CD4-positive, alpha-beta T cell treated with Interleukin-10 for 1 hour (primary cell): ENCODE results near the gene FARS2.
A peak's percentile ranks its signal among the peaks of the same experiment; 100 is the strongest.

ENCODE experiments used
- DNase-seq: peaks from one replicate; pipeline ENCODE4 v3.0.0-alpha.2; 2020

Gene FARS2

DNA sequence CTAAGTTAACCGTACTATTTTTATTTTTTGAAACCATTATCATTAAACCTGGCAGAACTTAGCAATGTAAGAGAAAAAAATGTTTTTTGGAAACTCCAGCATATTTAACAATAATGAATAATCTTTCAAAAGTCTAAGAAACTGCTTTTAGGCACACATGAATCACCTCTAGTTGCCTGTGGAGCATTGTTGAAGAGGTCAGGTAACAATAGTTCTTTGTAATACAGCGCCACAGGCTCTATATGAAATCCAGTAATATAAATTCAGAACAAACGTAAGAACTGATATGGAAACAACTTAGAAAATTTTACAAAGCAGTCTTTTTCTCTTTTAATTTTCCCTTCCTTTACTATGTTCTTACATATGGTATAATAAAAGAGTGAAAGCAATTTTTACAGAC is 10.9 kb upstream of the FARS2 start:
- DNase-seq = no peak

DNA sequence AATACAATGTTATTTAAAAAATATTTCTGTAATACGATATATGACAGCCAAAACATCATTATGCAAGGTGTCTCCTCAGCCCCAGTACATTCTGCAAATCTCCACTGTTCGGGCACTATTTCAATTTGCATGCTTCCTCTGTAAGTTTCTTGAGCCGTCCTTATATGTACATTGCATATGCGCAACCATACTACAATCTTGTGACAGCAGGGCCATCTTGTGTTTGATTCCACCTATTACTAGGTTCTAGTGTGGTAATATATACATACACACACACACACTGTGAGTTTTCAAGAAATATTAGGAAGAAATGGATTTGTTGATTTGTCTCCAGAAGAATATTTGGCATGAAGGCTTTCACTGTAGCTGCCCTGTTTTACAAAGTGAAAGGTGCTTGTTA is 10.4 kb upstream of the FARS2 start:
- no peak for DNase-seq

DNA sequence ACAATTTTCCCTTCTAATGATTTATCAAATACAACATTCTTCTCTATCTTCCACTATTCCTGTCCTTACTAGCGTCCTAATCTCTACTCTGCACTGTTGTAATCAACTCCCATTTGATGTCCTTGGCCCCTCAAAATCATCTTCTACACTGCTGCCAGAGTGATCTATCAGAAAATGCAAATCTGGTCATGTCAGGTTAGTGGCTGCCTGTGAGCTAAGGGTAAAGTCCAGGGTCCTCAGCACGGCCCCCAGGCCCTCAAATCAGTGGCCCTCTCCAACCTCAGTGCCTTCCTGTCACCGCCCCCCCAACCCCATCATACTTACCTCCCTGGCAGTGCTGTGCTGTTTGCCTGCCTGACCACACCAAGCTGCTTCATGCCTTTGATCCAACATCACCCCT is 4.4 kb upstream of the FARS2 start:
- DNase-seq = no peak

DNA sequence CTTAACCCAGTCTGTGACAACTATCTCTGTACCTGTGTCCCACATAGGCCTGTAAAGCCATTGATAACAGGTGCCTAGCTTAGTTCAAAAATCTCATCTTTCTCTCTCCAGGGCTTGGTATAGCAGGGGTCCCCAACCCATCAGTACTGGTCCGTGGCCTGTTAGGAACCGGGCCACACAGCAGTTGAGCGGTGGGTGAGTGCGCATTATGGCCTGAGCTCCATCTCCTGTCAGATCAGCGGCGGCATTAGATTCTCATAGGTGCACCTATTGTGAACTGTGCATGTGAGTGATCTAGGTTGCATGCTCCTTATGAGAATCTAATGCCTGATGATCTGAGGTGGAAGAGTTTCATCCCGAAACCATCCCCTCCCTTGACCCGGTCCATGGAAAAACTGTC is 3.9 kb upstream of the FARS2 start:
- DNase-seq = no peak

DNA sequence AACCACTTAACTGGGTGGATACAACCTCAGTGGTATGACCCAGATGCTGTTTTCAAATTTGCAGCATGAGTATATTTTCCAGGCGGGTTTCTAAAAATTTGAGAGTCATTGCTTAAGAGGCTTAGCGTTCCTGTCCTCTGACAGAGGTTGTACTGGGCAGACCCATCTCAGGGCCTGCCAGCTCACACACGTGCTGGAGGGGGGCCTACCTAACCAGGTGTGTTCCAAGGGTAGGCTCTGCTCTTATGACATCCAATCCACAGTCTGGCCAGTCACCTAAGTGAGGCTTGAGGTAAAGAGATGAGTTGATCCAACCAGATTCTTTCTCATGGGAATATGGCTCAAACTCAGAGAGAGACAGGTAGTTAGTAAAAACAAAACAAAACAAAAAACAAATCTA is 1.9 kb upstream of the FARS2 start:
- DNase-seq = no peak

- peak; percentile 76 for DNase-seq
These were observed 1.1 kb upstream of the FARS2 start for GRCh38 chr6:5260111-5260620.

DNA sequence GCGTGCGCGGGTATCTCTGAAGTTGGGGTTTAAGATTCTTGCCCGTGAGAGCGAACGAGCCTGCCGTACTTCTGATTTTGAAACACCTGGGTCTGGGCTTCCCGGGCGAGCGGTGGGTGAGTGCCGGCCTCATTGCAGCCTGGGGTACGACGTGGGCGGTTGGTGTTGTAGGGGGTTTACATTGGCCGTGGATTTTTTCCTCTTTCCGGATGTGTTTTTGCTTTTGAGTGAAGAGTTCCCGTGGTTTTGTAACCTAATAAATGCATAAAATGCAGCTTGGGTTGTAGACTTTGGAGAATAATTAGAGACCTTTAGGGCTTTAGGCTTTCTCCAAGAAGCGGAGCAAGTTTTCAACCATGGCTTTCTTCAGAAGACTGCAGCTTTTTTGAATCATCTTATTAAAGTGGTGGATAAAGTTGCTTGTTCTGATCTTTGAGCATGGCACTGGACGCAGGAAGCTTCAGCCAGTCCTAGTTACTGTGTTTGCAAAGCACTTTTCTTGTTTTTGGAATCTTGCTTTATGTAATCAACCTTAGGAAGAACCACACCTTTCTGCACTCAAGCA is 314 bp downstream of the FARS2 start:
- DNase-seq = no peak

- no peak for DNase-seq
These were observed 5.1 kb downstream of the FARS2 start for GRCh38 chr6:5266423-5266822.

DNA sequence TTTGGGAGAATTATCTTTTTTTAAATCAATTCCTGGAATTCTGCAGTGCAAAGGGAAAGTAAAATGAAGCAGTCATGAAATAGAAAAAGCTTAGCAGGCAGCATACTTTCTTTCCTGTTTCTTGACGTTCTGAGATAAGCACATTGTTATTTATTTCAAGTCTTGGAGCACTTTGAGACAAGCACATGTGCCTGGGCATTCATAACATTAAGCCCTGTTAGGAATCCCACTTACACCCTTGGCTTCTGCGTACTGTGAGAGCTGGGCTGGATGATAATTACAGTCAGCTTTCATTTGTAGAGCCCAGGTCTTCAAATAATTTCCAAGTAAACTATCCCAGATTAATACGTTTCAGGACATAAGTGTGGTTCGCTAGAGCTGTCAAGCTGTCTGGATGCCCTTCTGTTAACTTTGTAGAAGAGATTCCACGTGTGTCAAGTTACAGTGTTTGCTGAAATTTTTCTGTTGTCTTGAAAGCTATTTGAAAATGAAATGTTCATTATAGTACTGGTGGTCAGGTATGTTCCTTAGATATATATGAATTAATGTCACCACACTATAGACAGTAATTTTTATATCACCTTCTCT is 8.9 kb downstream of the FARS2 start:
- no peak for DNase-seq

DNA sequence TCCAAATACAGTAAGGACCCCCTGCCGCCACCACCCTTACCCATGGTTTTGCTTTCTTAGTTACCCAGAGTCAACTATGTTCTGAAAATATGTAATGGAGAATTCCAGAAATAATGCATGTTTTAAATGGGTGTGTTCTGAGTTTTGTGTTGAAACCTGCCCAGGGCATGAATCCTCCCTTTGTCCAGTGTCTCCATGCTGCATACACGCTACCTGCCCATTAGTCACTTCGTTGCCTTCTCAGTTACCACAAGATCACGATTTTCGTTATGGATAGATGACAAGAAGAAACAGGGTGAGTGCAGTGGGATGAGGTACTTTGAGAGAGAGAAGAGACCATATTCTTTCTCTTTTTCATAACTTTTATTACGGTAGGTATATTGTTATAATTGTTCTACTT is 10.6 kb downstream of the FARS2 start:
- no peak for DNase-seq

GRCh38 chr6:5274231-5274630 is 12.9 kb downstream of the FARS2 start:
- no peak for DNase-seq

GRCh38 chr6:5275497-5275896 is 14.2 kb downstream of the FARS2 start:
- DNase-seq = no peak

GRCh38 chr6:5276581-5276980 is 15.3 kb downstream of the FARS2 start:
- no peak for DNase-seq

DNA sequence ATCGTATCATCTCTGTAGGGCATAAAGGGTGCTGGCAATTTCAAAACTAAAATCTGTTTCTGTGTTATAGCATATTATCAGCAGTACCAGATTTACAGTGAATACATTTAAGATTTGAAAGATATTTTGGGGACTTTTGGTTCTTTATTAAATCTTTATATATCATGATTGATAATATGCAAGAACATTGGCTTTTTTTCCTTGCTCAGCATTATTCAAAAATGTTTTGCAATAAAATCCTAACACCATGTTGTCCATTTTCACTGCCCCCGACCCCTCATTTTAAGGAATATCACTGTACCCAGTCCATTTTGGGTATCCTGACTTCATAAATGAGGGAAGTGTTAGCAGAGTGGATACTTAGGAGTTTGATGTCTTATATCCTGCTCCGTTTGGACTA is 16.3 kb downstream of the FARS2 start:
- DNase-seq = no peak

GRCh38 chr6:5278047-5278446 is 16.7 kb downstream of the FARS2 start:
- DNase-seq = no peak

DNA sequence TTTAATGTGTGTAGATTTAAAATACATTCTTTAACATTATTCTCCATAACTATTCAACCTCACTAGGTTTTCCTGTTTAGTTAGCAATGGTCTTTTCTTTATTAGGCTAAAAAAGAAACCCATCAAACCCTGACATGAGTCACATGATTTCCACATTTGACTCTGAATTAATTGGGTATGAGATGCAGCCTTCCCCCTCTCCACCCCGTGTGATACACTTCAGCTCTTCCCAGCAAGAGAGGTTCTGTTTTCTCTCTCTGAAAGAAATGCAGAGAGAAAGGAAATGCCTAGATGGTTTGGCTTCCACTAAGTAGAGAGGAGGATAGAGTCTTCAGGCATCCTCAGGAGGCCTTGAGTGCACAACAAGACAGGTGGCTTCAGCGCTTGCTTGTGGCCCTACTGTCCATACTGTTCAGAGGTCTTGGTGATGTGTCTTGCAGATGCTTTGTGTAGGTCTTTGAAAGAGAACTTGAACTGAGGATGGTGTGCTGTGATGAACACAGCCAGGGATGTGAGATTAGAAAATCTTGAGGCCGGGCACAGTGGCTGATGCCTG is 17.3 kb downstream of the FARS2 start:
- no peak for DNase-seq

DNA sequence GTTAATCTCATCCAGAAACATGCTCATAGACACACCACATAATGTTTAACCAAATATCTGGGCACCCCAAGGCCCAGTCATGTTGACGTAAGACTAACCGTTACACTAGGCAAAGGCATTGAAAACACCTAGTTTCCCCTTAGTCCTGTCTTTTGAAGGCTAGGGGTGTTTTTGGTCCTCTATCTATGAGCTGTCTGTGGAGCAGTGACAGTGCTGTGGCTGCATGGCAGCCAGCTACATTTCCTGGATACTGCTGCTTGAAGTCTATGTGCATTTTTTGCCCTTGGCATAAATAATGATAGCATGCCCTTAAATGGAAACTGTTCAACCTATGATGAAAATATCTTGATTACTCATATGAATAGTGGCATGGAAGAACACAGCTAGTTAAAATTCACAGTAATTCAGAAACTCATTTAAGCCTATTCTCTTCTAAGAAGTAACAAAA is 18.6 kb downstream of the FARS2 start:
- peak; percentile 19 for DNase-seq

GRCh38 chr6:5280920-5281319 is 19.6 kb downstream of the FARS2 start:
- no peak for DNase-seq

GRCh38 chr6:5282191-5282623 is 20.9 kb downstream of the FARS2 start:
- no peak for DNase-seq

- DNase-seq = no peak
These were observed 23.8 kb downstream of the FARS2 start for GRCh38 chr6:5285081-5285480.

DNA sequence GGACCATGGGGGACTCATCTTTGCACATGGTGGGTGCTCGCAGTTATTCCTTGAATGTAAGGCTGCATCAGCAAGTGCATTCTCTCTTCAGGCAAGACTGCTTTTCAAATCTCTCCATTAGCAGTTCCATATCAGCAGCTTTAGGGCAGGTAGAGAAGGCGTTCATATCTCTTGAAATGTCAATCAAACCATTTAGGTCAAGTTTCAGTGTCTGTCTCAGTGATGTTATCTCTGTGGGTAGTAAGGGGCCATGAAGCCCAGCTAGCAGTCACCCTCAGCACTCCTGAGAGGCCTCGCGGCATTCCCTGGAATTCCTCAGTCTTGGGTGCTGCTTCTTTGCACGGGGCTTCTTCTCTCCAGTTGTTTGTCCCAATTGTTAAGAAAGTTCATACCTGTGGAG is 24.2 kb downstream of the FARS2 start:
- no peak for DNase-seq

- no peak for DNase-seq
These were observed 25.5 kb downstream of the FARS2 start for GRCh38 chr6:5286780-5287179.

- no peak for DNase-seq
These were observed 26.1 kb downstream of the FARS2 start for GRCh38 chr6:5287205-5287965.

GRCh38 chr6:5287966-5288297 is 26.6 kb downstream of the FARS2 start:
- DNase-seq = no peak
